HEK293T (cell line): ENCODE data around the gene SSX2IP.
A peak's percentile ranks its signal among the peaks of the same experiment; 100 is the strongest.

Source experiments
- CTCF ChIA-PET: fragments of 350-600 bp; formaldehyde crosslinking; extraction: SDS; loops from one replicate; lab custom pipeline; 2021; ENCODE audit warnings: antibody characterized with exemption, inconsistent platforms; lab: Yijun Ruan, JAX
- POLR2A ChIA-PET: fragments of 350-600 bp; formaldehyde crosslinking; extraction: SDS; loops from one replicate; lab custom pipeline; 2020; ENCODE audit warnings: antibody characterized with exemption, inconsistent platforms; lab: Yijun Ruan, JAX
- DNase-seq: peaks from one replicate; pipeline ENCODE4 v3.0.0; 2012; ENCODE audit warnings: mixed read lengths; ENCODE audit errors: extremely low spot score
- ARNT ChIP-seq: fragments of 450-650 bp; IDR thresholded peaks from 2 replicates; pipeline ENCODE4 v1.6.1; 2017; ENCODE audit warnings: mild to moderate bottlenecking
- BHLHE40 ChIP-seq: fragments of 450-650 bp; IDR thresholded peaks from 2 replicates; pipeline ENCODE4 v1.6.1; 2016; ENCODE audit warnings: mild to moderate bottlenecking, moderate library complexity, borderline replicate concordance
- ELF4 ChIP-seq: fragments of 450-650 bp; IDR thresholded peaks from 2 replicates; pipeline ENCODE4 v1.6.1; 2017; ENCODE audit warnings: antibody characterized with exemption
- FOXA1 ChIP-seq: fragments of 450-650 bp; IDR thresholded peaks from 2 replicates; pipeline ENCODE4 v1.6.1; 2016; ENCODE audit warnings: mild to moderate bottlenecking
- FOXK2 ChIP-seq: fragments of 450-650 bp; IDR thresholded peaks from 2 replicates; pipeline ENCODE4 v1.6.1; 2016; ENCODE audit warnings: mild to moderate bottlenecking
- FOXM1 ChIP-seq: fragments of 450-650 bp; IDR thresholded peaks from 2 replicates; pipeline ENCODE4 v1.6.1; 2017; ENCODE audit warnings: mild to moderate bottlenecking, borderline replicate concordance
- HDGF ChIP-seq: fragments of 450-650 bp; IDR thresholded peaks from 2 replicates; pipeline ENCODE4 v1.6.1; 2017; ENCODE audit warnings: antibody characterized with exemption, borderline replicate concordance
- L3MBTL2 ChIP-seq: fragments of 450-650 bp; conservative IDR thresholded peaks from 2 replicates; pipeline ENCODE4 v1.6.1; 2016; ENCODE audit warnings: mild to moderate bottlenecking
- LEF1 ChIP-seq: fragments of 450-650 bp; IDR thresholded peaks from 2 replicates; pipeline ENCODE4 v1.6.1; 2017; ENCODE audit warnings: mild to moderate bottlenecking, borderline replicate concordance
- NFRKB ChIP-seq: fragments of 450-650 bp; IDR thresholded peaks from 2 replicates; pipeline ENCODE4 v1.6.1; 2016; ENCODE audit warnings: mild to moderate bottlenecking, moderate library complexity
- SP1 ChIP-seq: fragments of 450-650 bp; IDR thresholded peaks from 2 replicates; pipeline ENCODE4 v1.6.1; 2017
- SUZ12 ChIP-seq: fragments of 450-650 bp; IDR thresholded peaks from 2 replicates; pipeline ENCODE4 v1.6.1; 2016; ENCODE audit warnings: mild to moderate bottlenecking
- TARDBP ChIP-seq: fragments of 450-650 bp; IDR thresholded peaks from 2 replicates; pipeline ENCODE4 v1.6.1; 2016
- ZNF384 ChIP-seq: fragments of 450-650 bp; IDR thresholded peaks from 2 replicates; pipeline ENCODE4 v1.6.1; 2016
- TF ChIP-seq, protein P1 (sequence below): fragments of 450-650 bp; IDR thresholded peaks from 2 replicates; pipeline ENCODE4 v1.6.1; 2016

Gene SSX2IP

DNA sequence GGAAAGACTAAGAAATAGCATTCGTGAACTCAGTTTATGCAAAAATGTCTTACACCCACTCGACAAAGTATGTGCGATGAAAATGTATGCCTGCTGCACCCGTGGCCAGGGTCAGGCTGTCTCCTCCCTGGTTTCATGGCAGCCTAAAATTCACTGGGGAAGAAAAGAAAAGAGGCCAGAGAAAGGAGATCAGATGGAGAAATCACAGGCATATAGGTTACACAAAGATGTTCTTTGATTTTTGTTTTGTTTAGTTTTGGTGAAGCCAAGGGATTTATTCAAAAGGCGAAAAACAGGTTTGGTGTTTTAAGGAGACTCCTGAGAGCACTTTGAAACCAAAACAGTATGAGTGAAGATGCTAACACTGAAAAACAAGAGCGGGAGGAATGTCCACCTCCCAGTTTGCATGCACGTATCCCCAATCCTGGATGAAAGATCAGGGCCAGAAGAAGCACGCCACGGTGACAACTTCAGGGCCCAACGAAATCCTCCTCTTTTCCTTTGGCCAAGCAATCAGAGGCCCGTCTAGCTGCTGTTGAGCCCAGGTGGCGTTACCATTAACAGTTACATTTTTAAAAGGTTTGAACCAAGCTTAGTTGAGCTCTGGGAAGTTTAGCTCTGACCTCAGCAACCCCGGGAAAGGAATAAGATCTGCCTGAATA, 992 bp upstream of the SSX2IP start:
- no peak for TF ChIP-seq FOXK2
- no peak for TF ChIP-seq ELF4
- no peak for TF ChIP-seq SP1
- no peak for TF ChIP-seq ARNT
- CTCF ChIA-PET, result no interaction called here
- POLR2A ChIA-PET, result interaction anchor here (0.9 to 1.2 kb wide), 2 partner anchors 9 to 13 kb away, joined by 3 read pairs; no protein-coding TSS in a partner anchor
- no peak for DNase-seq

DNA sequence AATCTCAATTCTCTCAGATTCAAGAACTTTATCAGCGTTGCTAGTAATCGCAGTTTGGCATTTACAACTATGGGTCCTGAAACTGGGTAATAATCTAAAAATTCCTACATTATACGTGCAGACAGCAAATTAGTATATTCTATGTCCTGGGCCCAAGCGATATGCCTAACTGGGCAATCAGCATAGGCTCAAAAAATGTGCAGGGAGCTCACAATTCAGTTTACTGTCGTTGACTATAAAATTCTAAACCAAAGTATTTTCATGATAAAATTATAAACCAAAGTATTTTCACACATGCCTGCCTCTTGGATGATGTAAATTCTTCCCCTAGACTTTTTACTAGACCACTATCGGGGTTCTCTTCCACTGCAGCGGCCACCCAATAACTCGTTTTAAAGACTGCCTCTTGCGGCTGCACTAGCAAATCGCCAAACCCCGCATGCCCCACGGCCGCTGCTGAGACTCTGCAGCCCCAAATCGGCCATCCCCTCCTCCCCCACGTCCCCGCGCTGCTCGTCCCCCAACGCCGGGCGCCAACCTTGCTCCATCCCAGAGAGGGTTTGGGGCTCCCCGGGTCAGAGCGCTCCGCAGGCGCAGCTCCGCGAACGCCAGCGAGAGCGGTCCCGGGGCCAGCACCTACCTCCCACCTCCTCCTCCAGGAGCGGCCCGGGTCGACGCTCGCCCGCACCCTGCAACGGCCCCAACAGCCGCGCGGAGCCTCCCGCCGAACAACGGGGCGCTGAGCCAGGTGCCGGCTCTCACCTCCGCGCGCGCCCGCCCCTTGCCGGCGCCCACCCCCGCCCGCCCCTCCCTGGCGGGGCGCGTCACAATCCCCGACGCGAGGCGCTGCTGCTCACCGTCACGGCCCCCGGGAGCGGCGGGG, 506 bp downstream of the SSX2IP start:
- ChIA-PET POLR2A (interaction anchor here (0.5 to 1.3 kb wide), 5 partner anchors 14 to 92 kb away, joined by 3 read pairs; no protein-coding TSS in a partner anchor), CTCF (interaction anchor here (0.9 to 2.1 kb wide), 5 partner anchors 21 to 183 kb away, joined by 3 to 6 read pairs (median 4); partner anchors contain the start of genes GNG5 and SPATA1)
- no peak for DNase-seq
- no peak for TF ChIP-seq FOXK2
- peak; percentile 50 for TF ChIP-seq L3MBTL2

DNA sequence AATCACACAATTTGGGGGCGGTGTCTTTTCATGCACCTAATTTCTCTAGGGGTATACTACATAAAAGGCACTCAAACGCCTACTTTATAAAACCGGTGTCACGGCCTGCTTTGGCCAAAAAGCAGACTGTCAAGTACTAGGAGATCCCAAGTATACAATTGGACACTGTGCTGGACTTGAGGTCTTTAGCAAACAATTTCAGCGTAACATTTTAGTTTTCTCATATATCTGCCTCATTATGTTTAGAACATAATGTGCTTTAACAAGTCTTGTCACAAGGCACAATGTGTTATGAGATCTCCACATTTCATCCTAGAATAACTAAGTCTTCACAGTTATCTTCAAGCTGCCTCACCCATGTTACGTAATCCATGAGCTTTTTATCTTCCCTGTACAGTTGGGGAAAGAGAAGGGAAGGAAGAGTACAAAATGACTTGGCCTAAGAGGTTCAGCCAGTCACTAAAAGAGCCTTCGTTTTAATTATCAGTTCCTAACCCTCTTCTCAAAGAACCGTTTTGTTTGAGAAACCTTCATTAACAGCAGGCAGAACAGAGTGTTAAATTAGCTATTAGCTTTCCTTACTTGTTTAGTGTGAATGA, 1.7 kb downstream of the SSX2IP start:
- ChIA-PET CTCF (interaction anchor here (0.7 to 2.1 kb wide), 6 partner anchors 20 to 246 kb away, joined by 3 to 6 read pairs (median 4); partner anchors contain the start of genes GNG5 and SPATA1), POLR2A (interaction anchor here (0.9 to 1.3 kb wide), 5 partner anchors 10 to 611 kb away, joined by 3 read pairs; no protein-coding TSS in a partner anchor)
- DNase-seq, result no peak
- TF ChIP-seq TARDBP (no peak), FOXM1 (no peak), FOXA1 (no peak), SP1 (no peak), BHLHE40 (no peak), FOXK2 (no peak), ELF4 (no peak), ZNF384 (no peak), SUZ12 (no peak), ARNT (no peak), L3MBTL2 (no peak), HDGF (no peak), NFRKB (no peak)
- TF ChIP-seq, protein P1, sequence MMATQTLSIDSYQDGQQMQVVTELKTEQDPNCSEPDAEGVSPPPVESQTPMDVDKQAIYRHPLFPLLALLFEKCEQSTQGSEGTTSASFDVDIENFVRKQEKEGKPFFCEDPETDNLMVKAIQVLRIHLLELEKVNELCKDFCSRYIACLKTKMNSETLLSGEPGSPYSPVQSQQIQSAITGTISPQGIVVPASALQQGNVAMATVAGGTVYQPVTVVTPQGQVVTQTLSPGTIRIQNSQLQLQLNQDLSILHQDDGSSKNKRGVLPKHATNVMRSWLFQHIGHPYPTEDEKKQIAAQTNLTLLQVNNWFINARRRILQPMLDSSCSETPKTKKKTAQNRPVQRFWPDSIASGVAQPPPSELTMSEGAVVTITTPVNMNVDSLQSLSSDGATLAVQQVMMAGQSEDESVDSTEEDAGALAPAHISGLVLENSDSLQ, result no peak

DNA sequence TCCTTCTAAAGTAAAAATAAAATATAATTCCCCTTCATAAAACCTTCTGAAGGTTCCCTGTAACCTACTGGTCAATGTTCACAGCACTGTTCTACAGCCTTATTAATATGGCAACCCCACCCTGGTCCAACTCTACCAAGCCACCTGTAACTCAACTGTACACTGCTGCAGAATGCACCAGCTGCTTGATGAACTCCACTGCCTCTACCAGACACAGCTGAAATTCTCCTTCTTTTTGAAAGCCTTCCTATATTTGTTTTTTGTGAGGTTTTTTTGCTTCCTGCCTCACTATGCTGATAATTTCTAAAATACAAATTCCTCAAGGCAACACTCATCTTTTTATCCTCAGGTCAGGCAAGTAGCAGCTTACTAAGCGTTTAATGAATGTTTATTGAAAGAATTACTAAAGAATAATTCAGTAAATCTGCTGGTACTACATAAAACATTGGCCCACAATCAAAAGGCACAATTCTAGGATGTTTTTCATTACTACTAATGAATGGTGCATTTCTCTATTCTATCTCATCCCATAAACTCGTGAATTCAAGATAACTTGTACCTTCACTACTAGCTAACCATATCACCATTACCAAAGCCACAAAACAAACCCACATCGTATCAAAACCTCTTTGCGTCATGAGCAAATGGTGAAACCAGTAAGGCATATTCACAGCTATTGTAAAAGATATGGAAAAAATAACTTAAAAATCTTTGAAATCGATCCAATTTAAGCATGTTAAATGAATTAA, 2.4 kb downstream of the SSX2IP start:
- no peak for TF ChIP-seq ZNF384
- no peak for TF ChIP-seq HDGF
- TF ChIP-seq SP1, result no peak
- no peak for TF ChIP-seq BHLHE40
- TF ChIP-seq, protein P1, result no peak
- ChIA-PET CTCF (no interaction called here), POLR2A (interaction anchor here (0.9 to 1.3 kb wide), 4 partner anchors 9 to 610 kb away, joined by 3 read pairs; no protein-coding TSS in a partner anchor)
- no peak for DNase-seq

DNA sequence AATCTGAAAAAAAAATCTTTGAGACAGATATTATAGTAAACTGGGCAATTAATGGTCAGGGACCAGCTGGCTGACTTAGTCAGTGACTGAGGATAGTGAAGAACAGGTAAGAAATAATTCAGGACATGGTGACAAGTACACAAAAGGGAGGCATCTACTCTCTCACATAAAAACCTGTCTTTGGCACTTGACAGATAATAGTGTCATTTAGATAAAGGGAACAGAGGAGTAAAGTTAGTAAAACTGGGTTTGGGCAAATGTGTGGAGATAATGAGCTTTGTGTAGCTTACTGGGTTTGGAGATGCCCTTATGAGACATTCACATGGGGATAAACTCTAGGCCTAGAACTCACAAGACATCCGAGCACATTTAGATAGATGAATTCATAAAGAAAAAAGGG, 4.0 kb downstream of the SSX2IP start:
- ChIA-PET POLR2A (interaction anchor here (1.0 kb wide), 1 partner anchor 11 kb away, joined by 3 read pairs; no protein-coding TSS in a partner anchor), CTCF (no interaction called here)
- TF ChIP-seq FOXK2, result no peak
- TF ChIP-seq SP1, result no peak
- no peak for TF ChIP-seq FOXM1
- TF ChIP-seq, protein P1, result no peak
- TF ChIP-seq BHLHE40, result no peak
- TF ChIP-seq LEF1, result no peak
- no peak for TF ChIP-seq ZNF384
- TF ChIP-seq FOXA1, result no peak
- no peak for TF ChIP-seq L3MBTL2
- no peak for TF ChIP-seq HDGF
- no peak for DNase-seq
